NB4 (cell line): ENCODE measurements around the gene ABI1.

Source experiments
- CTCF ChIP-seq: IDR thresholded peaks from one replicate; pipeline ENCODE4 v1.5.1; 2012; ENCODE audit warnings: low read depth, low read length
- MAX ChIP-seq: IDR thresholded peaks from 2 replicates; pipeline ENCODE4 v1.6.1; 2011; ENCODE audit warnings: low read depth, low read length
- MYC ChIP-seq: IDR thresholded peaks from 2 replicates; pipeline ENCODE4 v1.6.1; 2011; ENCODE audit warnings: low read depth, low read length
- POLR2A ChIP-seq: IDR thresholded peaks from 2 replicates; pipeline ENCODE4 v1.6.1; 2011; ENCODE audit warnings: mild to moderate bottlenecking; ENCODE audit not compliant: insufficient read length; ENCODE audit errors: extremely low read depth

GRCh38 chr10:26869528-26869927 lies 8.8 kb upstream of the ABI1 start:
- TF ChIP-seq POLR2A (no peak), CTCF (no peak), MYC (no peak), MAX (no peak)
